Stomach (tissue), 19 donors: ENCODE results near the gene PNPLA4. TPM values are rescaled to one million over a fixed set of nuclear protein-coding genes. Genes with fewer than 3 reads are reported as not detected.

ENCODE experiments used
- DNase-seq, 2 donors: peaks; one replicate each; pipeline versions ENCODE4 v3.0.0 to v3.0.0-alpha.2; 2013 to 2019
- H3K27ac ChIP-seq, 5 donors: fragments of 200-600 bp in 4 of 5; sonication (generic) in 4 of 5; one replicate each; pipeline ENCODE4 v1.5.1; 2013 to 2019; ENCODE audit warnings: mild to moderate bottlenecking in 1 of 5, moderate library complexity in 1 of 5
- H3K27me3 ChIP-seq, 3 donors: fragments of 200-600 bp; sonication (generic); one replicate each; pipeline ENCODE4 v1.5.1; 2017 to 2019; ENCODE audit warnings: mixed run types in 1 of 3
- H3K36me3 ChIP-seq, 4 donors: fragments of 200-600 bp; sonication (generic); 1 replicate in 3 of 4; 2 replicates in 1 of 4; pipeline ENCODE4 v1.5.1; 2016 to 2019
- H3K4me1 ChIP-seq, 4 donors: fragments of 200-600 bp; sonication (generic); one replicate each; pipeline ENCODE4 v1.5.1; 2016 to 2019
- H3K4me3 ChIP-seq, 4 donors: fragments of 200-600 bp; sonication (generic) in 3 of 4; one replicate each; pipeline ENCODE4 v1.5.1; 2016 to 2019; ENCODE audit warnings: mild to moderate bottlenecking in 1 of 4
- H3K9me3 ChIP-seq, 4 donors: fragments of 200-600 bp; sonication (generic); one replicate each; pipeline ENCODE4 v1.5.1; 2016 to 2019
- EP300 ChIP-seq: sonication (generic); formaldehyde crosslinking; IDR thresholded peaks from one replicate; pipeline ENCODE4 v1.6.1; 2017; ENCODE audit warnings: antibody characterized with exemption
- POLR2A ChIP-seq, 4 donors: fragments of 450-650 bp; IDR thresholded peaks; one replicate each; pipeline ENCODE4 v1.6.1; 2016; ENCODE audit warnings: antibody characterized with exemption in 4 of 4, control low read depth in 2 of 4, mild to moderate bottlenecking in 1 of 4, moderate library complexity in 1 of 4
- POLR2AphosphoS5 ChIP-seq, 3 donors: sonication (generic); formaldehyde crosslinking; IDR thresholded peaks; one replicate each; pipeline ENCODE4 v1.6.1; 2016; ENCODE audit warnings: antibody characterized with exemption in 3 of 3
- WGBS, 5 donors: extraction: QIAGEN DNeasy Blood & Tissue Kit in 3 of 5; methylation state at CpG; one replicate each; pipeline versions ENCODE4 v1.1.5 to v1.1.7; 2013 to 2018; 5-methylcytosine and 5-hydroxymethylcytosine counted together
- intact Hi-C: fragments of 100-400 bp; cut with DNase I; formaldehyde crosslinking; loops from one replicate; pipeline ENCODE4 v1.15.1; 2023; ENCODE audit warnings: low total_unique reads
- long read RNA-seq, 10 donors: transcript quantifications; one replicate each; lab custom pipeline, GENCODE V29; 2026
- polyA plus RNA-seq, 3 donors: library from polyadenylated mRNA; stranded (reverse); fragments of 200-250 nt; gene quantifications; one replicate each; pipeline ENCODE4 v1.2.3, GENCODE V29; 2013
- total RNA-seq, 5 donors: library from RNA; depleted of rRNA; stranded (reverse); fragments of >200 nt; gene quantifications; one replicate each; pipeline versions ENCODE4 v1.1.0 to v1.2.3, GENCODE V29; 2014 to 2016
- TF ChIP-seq, protein P1 (sequence below), 7 experiments: fragments of 450-650 bp in 4 of 7; fragments of 200-600 bp in 3 of 7; sonication (generic) in 3 of 7; IDR thresholded peaks; one replicate each; pipeline ENCODE4 v1.5.1; 2016 to 2019; ENCODE audit warnings: antibody characterized with exemption in 7 of 7, control low read depth in 2 of 7, mild to moderate bottlenecking in 1 of 7
- donor health status: healthy with polysubstance abuse.
- donor health status: Bipolar disorder and iron deficiency.
- donor health status: healthy.

PNPLA4 gene, protein sequence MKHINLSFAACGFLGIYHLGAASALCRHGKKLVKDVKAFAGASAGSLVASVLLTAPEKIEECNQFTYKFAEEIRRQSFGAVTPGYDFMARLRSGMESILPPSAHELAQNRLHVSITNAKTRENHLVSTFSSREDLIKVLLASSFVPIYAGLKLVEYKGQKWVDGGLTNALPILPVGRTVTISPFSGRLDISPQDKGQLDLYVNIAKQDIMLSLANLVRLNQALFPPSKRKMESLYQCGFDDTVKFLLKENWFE
- total RNA-seq (10 to 100 TPM in 3 of 5 donors, 1 to 10 TPM in 1, not detected in 1; 1.4 to 28.6 (median 17.1) TPM), polyA plus RNA-seq (10 to 100 TPM; 12.6 to 22.0 (median 14.0) TPM)
- long read RNA-seq, donor 1, partial matches to known transcripts, result 0 of 1 reads
- long read RNA-seq, donor 1, other reads (novel, unspliced or antisense), result 0 of 1 reads
- long read RNA-seq, donor 2, transcript PNPLA4-201 (7 exons, 3,372 nt), result major isoform, 8 of 8 reads
- long read RNA-seq, donor 2, partial matches to known transcripts, result 0 of 8 reads
- long read RNA-seq, donor 2, other reads (novel, unspliced or antisense), result 0 of 8 reads
- long read RNA-seq, donor 3, transcript PNPLA4-201 (7 exons, 3,372 nt), result major isoform, 5 of 5 reads
- long read RNA-seq, donor 3, partial matches to known transcripts, result 0 of 5 reads
- long read RNA-seq, donor 3, other reads (novel, unspliced or antisense), result 0 of 5 reads
- long read RNA-seq, donor 4, partial matches to known transcripts, result 0 of 1 reads
- long read RNA-seq, donor 4, other reads (novel, unspliced or antisense), result 0 of 1 reads
- long read RNA-seq, donor 5, transcript PNPLA4-201 (7 exons, 3,372 nt), result major isoform, 6 of 7 reads
- long read RNA-seq, donor 5, partial matches to known transcripts, result 0 of 7 reads
- long read RNA-seq, donor 5, other reads (novel, unspliced or antisense), result 0 of 7 reads
- long read RNA-seq, donor 6, transcript PNPLA4-201 (7 exons, 3,372 nt), result major isoform, 6 of 9 reads
- long read RNA-seq, donor 6, partial matches to known transcripts, result 0 of 9 reads
- long read RNA-seq, donor 6, other reads (novel, unspliced or antisense), result 0 of 9 reads
- long read RNA-seq, donor 7, transcript PNPLA4-201 (7 exons, 3,372 nt), result major isoform, 7 of 7 reads
- long read RNA-seq, donor 7, partial matches to known transcripts, result 0 of 7 reads
- long read RNA-seq, donor 7, other reads (novel, unspliced or antisense), result 0 of 7 reads
- long read RNA-seq, donor 8, transcript PNPLA4-201 (7 exons, 3,372 nt), result major isoform, 7 of 7 reads
- long read RNA-seq, donor 8, partial matches to known transcripts, result 0 of 7 reads
- long read RNA-seq, donor 8, other reads (novel, unspliced or antisense), result 0 of 7 reads
- long read RNA-seq, donor 9, partial matches to known transcripts, result 0 of 3 reads
- long read RNA-seq, donor 9, other reads (novel, unspliced or antisense), result 0 of 3 reads
- long read RNA-seq, donor 10, partial matches to known transcripts, result 0 of 4 reads
- long read RNA-seq, donor 10, other reads (novel, unspliced or antisense), result 0 of 4 reads

DNA sequence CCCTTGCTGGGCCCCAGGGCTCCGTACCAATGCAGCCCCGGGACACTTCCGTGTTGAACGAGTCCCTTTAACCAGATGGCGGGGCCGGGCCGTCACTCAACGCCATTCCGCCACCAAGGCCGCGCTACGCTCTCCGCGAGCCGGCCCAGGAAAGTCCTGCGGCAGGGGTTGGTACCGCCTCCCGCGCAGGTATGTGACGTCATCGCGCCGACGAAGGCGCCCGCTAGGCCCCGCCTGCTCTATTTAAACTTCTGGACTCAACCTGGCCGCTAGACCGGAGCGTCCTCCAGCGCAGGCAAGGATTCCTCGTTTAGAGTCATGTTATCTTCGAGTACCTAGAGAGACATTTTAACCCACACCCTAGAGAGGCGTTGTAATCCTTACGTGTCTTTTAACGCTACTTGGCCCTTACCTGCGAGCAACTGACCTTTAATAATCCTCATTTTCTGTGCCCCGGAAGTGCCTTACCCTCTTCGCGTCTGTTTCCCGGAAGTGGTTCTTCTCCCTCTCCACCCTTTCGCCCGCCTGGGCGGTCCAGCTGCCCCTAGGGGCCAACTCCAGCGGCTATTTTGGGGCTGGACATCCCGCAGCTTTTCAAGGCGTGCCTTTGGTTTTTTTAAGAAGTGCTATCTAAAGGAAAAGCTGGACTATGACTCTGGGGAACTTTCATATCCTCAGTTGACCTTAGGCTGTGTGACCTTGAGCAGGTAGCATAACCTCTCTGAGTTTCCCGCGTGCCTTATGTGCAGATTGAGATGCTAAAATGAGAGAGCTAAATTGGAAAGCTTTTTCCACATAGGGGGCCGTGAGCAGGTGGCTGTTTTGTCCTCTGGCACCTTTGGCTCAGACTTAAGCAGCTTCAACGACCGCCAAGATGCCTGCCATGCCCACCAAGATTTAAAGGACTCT is at the start of gene PNPLA4:
Gene PNPLA4, minus strand, starts transcription at position 155 of the 909 bp plus-strand sequence. CDS start 1,294 bp downstream, outside the sequence.
- intact Hi-C loops, result no loop called here
- Histone ChIP-seq H3K9me3 (no peaks in the 10 kb centered on the region), H3K27ac (peak within 1 kb of the TSS; percentile 78 to 89 (median 85)), H3K4me1 (peaks cover 0 to 18% (median 11%) of the 10 kb centered on the region in 4 donors), H3K27me3 (no peaks in the 10 kb centered on the region), H3K4me3 (peak within 1 kb of the TSS; percentile 47 to 65 (median 56)), H3K36me3 (peaks cover 0 to 15% (median under 1%) of the 10 kb centered on the region in 4 donors)
- WGBS, 5 donors, result 6 to 12% (median 8%) methylated on average over 20 to 52 of the region's 52 CpGs
- peak; percentile 93 to 97 for DNase-seq
- TF ChIP-seq EP300 (no peak), POLR2AphosphoS5 (IDR thresholded peaks at IDR 0.05) (peak in 2 of 3 donors; percentile 72 to 80), POLR2A (IDR thresholded peaks at IDR 0.05) (no peak)
- TF ChIP-seq, protein P1, sequence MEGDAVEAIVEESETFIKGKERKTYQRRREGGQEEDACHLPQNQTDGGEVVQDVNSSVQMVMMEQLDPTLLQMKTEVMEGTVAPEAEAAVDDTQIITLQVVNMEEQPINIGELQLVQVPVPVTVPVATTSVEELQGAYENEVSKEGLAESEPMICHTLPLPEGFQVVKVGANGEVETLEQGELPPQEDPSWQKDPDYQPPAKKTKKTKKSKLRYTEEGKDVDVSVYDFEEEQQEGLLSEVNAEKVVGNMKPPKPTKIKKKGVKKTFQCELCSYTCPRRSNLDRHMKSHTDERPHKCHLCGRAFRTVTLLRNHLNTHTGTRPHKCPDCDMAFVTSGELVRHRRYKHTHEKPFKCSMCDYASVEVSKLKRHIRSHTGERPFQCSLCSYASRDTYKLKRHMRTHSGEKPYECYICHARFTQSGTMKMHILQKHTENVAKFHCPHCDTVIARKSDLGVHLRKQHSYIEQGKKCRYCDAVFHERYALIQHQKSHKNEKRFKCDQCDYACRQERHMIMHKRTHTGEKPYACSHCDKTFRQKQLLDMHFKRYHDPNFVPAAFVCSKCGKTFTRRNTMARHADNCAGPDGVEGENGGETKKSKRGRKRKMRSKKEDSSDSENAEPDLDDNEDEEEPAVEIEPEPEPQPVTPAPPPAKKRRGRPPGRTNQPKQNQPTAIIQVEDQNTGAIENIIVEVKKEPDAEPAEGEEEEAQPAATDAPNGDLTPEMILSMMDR (IDR thresholded peaks at IDR 0.05), result peak in 1 of 7 experiments; percentile 21

DNA sequence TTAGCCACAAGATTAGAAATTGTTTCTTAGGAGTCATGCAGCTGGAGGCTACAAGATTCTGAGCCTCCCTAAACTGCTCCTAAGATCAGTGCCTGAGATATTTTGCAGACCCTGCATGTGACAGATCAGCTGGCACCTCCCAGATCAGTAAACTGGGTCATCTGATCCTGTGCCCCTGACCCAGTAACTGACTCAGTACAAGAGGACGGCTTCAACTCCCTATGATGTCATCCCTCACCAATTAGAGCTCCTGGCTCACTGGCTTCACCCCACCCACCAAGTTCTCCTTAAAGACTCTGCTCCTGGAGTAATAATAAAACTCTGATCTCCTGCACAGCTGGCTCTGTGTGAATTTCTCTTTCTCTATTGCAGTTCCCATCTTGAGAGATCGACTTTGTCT is 45.4 kb upstream of the PNPLA4 start:
- H3K4me3 ChIP-seq, result no peak overlapping the region
- H3K27ac ChIP-seq, result no peak overlapping the region
- intact Hi-C loops, result no loop called here
- no peaks in the 10 kb centered on the region for H3K36me3 ChIP-seq
- DNase-seq, result no peak
- WGBS, 5 donors, result 62 to 100% (median 78%) methylated on average over 2 of the region's 2 CpGs
- no peaks in the 10 kb centered on the region for H3K27me3 ChIP-seq
- TF ChIP-seq EP300, result no peak
- TF ChIP-seq, protein P1 (IDR thresholded peaks at IDR 0.05), result no peak
- no peaks in the 10 kb centered on the region for H3K9me3 ChIP-seq
- no peaks in the 10 kb centered on the region for H3K4me1 ChIP-seq

DNA sequence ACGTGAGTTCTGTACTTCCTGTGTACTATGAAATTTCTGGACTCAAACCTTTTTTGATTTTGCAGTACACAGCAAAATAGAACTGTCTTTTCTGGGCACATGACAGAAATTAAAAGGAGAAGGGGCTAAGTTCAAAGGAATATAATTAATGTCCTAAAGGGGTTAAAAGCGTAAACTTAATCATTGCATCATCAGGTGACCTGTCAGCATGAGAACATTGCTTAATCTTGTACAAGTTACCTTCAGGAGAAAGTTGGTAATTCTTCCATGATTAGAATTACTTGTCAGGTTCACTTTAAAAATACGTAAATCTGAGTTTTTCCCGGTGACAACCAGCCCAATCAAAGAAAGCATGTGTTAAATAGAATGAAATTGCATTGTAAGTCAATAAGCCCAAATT is 43.2 kb upstream of the PNPLA4 start:
- Histone ChIP-seq H3K9me3 (no peaks in the 10 kb centered on the region), H3K4me1 (no peaks in the 10 kb centered on the region), H3K36me3 (no peaks in the 10 kb centered on the region), H3K4me3 (no peak overlapping the region), H3K27me3 (no peaks in the 10 kb centered on the region), H3K27ac (no peak overlapping the region)
- intact Hi-C loops, result no loop called here
- no peak for TF ChIP-seq EP300
- no peak for DNase-seq
- 87 to 97% (median 94%) methylated on average over 4 of the region's 4 CpGs for WGBS, 5 donors

DNA sequence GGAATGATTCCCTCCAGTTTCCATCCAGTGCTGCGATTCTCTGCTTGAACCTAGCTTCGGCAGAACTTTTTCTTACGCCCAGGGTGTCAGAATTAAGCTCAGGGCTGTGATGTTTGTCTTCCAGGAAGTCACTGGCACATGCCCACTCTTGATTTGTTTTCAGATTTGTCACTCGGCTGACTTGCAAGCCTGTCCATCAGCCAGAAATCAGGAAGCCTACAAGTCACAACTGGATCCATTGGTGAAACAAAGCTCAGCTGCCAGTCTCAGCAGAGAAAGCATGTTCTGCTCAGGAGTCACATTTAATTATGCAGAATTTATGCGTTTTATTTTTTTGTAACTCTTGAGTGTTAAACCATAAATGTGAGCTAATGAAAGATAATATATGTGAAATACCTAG is 38.2 kb upstream of the PNPLA4 start:
- no peak overlapping the region for H3K4me3 ChIP-seq
- H3K9me3 ChIP-seq, result no peaks in the 10 kb centered on the region
- H3K27ac ChIP-seq, result no peak overlapping the region
- H3K36me3 ChIP-seq, result no peaks in the 10 kb centered on the region
- 91 to 98% (median 93%) methylated on average over 3 to 5 of the region's 5 CpGs for WGBS, 5 donors
- intact Hi-C loops, result no loop called here
- no peaks in the 10 kb centered on the region for H3K27me3 ChIP-seq
- TF ChIP-seq EP300 (no peak), POLR2A (IDR thresholded peaks at IDR 0.05) (no peak), POLR2AphosphoS5 (IDR thresholded peaks at IDR 0.05) (no peak)
- TF ChIP-seq, protein P1 (IDR thresholded peaks at IDR 0.05), result no peak
- no peaks in the 10 kb centered on the region for H3K4me1 ChIP-seq
- DNase-seq, result no peak
